LNCaP clone FGC (cell line): ENCODE measurements around the gene MRPL45.

Source experiments
- DNase-seq: peaks from one replicate; pipeline ENCODE4 v3.0.0-alpha.2; 2011; ENCODE audit warnings: low read depth
- H3K4me3 ChIP-seq: 2 replicates; pipeline ENCODE4 v1.5.1; 2011; ENCODE audit warnings: mild to moderate bottlenecking, low read depth, low read length, control low read depth
- TF ChIP-seq, protein P1 (sequence below): IDR thresholded peaks from 2 replicates; pipeline ENCODE4 v1.5.1; 2012; ENCODE audit warnings: mild to moderate bottlenecking; ENCODE audit not compliant: control insufficient read depth, insufficient read depth; ENCODE audit errors: extremely low read depth

The MRPL45 gene

DNA sequence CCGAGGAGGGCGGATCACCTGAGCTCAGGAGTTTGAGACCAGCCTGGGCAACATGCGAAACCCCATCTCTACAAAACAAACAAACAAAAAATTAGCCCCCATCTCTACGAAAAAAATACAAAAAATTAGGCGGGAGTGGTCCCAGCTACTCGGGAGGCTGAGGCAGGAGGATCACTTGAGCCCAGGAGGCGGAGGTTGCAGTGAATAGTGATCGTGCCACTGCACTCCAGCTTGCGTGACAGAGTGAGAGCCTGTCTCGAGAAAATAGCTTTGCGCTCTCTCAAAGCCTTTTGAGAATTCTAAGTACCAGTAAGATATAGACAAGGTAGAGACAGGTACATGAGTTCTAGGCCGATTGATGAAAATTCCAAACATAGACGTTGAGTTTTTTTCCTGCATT, 56.7 kb downstream of the MRPL45 start:
- TF ChIP-seq, protein P1, sequence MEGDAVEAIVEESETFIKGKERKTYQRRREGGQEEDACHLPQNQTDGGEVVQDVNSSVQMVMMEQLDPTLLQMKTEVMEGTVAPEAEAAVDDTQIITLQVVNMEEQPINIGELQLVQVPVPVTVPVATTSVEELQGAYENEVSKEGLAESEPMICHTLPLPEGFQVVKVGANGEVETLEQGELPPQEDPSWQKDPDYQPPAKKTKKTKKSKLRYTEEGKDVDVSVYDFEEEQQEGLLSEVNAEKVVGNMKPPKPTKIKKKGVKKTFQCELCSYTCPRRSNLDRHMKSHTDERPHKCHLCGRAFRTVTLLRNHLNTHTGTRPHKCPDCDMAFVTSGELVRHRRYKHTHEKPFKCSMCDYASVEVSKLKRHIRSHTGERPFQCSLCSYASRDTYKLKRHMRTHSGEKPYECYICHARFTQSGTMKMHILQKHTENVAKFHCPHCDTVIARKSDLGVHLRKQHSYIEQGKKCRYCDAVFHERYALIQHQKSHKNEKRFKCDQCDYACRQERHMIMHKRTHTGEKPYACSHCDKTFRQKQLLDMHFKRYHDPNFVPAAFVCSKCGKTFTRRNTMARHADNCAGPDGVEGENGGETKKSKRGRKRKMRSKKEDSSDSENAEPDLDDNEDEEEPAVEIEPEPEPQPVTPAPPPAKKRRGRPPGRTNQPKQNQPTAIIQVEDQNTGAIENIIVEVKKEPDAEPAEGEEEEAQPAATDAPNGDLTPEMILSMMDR, result no peak
- DNase-seq, result no peak
- no peak overlapping the region for H3K4me3 ChIP-seq

DNA sequence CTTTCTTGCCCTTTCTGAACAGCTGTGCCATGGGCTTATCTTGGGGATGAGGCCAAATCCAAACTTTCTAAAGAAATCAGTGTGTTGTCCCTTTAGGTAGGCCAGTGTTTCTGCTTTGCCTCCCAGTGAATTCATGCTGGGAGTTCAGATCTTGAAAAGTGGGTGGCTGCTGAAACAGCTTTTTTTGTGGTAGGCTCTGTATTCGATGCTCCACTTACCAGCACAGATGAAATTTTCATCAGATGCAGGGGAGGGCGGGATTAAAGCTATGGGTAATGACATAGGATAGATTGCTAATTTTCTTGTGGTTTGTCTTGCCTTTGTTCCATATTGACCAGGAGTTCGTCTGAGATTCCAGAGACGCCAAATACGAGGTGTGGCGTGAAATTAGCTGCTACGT, 57.5 kb downstream of the MRPL45 start:
- no peak for DNase-seq
- no peak overlapping the region for H3K4me3 ChIP-seq
- TF ChIP-seq, protein P1, result no peak

DNA sequence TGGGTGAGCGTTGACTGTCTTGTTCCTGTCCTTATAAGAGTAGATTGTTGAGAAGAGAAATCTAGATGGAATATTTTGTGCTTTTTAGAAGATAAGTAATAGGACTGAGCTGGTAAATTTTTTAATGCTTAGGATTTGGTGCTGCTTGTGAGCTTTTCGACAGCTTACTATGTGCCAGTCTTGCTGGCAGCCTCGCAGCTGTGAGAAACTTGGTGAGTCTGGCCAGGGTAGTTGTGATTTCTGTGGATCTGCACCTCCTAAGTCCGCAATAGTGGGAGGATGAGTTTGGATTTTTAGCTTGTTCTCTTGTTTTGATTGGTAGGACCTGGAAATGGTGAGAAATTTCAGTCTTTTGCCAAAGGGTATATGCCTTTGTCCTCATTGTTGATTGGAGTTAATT, 58.3 kb downstream of the MRPL45 start:
- DNase-seq, result no peak
- H3K4me3 ChIP-seq, result no peak overlapping the region
- TF ChIP-seq, protein P1, result no peak

DNA sequence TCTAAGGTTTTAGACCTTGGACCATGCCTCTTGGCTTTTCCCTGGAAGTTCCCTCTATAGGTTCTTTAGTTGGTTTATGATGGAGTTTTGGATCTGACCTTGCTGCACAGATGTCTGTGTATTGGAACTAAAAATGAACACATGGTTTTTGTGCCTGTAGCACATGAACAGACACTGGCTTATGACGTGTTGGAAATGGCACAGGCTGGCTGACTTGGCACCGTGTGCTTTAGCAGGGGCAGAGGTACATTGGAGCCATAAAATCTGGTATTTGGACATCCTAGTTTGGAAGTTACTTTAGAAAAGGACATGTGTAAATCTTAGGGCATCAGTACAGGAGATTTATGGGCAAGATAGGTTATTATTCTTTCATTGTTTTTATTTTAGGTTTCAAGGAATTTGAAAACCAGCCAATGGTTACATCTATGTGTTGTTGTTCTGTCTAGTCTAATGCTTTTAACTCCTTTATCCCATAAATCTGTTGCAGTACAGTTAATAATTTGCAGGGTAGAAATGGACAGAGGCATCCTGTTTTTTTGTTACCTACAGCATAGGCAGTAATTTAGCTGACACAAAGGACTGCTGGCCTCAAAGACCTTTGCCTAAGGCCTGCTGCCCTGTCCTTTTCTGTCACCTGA, 60.6 kb downstream of the MRPL45 start:
- no peak overlapping the region for H3K4me3 ChIP-seq
- peak; percentile 87 for DNase-seq
- TF ChIP-seq, protein P1, result no peak

DNA sequence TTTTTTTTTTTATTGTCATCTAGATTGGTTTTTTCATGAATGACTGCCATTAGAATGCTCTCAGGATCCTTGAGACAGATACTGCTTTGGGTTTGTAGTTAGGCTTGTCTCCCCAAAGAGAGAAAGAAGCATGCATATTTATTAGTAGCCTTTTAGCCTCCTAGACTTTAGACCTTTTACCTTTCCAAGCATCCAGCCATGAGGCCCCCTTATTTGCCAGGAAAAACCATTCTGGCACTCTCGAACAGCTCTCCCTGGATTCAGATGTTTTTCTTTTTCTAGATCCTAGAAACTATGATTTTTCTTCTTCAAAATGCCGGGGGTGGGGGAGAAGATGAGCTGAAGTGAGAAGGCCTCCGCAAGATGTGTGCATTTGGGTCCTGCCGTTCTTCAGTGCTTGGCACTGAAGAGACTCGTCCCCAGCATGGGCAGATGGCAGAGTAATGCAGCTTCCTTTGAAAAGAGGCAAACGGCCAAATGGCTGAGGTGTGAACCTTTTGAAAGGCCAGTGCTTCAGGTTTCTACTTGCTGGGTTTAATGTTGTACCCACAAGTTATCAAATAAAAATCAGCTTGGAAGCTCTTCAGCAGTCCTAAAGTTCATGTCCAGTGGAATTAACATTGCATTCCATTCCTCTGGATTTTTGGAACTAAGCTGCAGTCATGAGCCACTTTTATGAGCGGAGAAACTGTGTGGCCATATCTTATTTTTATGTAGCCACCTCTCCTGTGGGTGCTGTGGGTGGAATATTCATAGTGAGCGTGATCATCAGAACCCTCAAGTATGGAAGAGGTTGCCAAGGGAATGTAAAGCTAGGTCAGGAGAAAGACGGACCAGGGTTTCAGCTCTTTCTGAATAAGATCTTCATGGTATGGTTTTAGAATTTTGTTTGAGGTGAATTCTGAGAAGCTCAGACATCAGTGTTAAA, 61.9 kb downstream of the MRPL45 start:
- TF ChIP-seq, protein P1, result no peak
- no peak overlapping the region for H3K4me3 ChIP-seq
- DNase-seq, result peak; percentile 38

DNA sequence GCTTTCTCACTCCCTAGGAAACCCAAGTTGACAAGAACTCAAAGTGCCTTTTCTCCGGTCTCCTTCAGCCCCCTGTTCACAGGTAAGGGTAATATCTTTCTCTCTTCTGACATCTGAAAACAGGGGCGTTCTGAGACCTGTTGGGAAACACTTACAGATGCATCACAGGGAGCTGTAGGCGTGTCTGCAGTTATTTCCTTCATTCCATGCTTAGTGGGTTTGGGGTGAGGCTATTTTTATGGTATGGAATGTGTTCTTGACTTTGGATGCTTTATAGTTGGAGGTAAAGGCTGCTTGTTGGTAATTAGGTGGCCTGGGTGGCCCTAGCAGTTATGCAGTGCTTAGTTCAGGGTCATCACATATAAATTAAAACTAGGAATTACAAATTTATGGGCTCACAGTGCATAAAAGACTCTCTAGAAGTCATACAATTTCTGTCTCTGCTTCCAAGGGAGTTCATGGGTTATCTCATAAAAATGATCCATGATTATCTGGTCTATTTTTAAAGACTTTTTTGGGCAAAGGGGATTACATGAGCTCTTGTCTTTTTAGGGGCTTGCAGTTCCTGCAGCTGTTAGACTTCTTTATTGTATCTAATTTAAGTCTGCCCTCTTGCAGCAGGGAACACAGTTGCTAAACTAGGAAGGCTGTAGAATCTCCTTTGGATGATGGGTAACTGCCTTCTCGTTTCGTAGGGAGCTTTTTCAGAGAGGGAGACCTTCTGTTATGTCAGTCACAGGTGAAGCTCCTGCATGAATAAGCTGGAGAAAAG, 64.9 kb downstream of the MRPL45 start:
- TF ChIP-seq, protein P1, result no peak
- no peak for DNase-seq
- no peak overlapping the region for H3K4me3 ChIP-seq
